Measurements from ENCODE around the gene CEL. TPM values are rescaled to one million over a fixed set of nuclear protein-coding genes. Genes with fewer than 3 reads are reported as not detected.

The CEL gene
- total RNA-seq, 2 donors from 2014 or later, result 1.7 to 3.3 TPM

DNA sequence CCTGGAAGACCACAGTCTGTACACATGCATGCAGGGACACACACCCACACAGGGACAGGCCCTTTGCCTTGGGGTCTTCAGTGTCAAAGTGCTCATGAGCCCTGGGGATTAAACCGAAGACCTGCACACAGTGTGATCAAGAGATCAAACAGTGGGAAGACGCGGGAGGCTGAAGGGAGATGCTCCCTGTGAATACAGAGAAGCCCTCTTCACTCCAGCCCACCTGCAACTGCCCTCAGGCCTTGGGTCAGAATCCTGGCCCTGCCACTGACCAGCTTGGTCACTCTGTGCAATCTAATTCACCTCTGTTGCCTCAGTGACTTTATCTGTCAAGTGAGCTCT lies 56.4 kb downstream of the CEL start:
- H3K9me3 Mint-ChIP-seq, result no peaks in the 10 kb centered on the region
- H3K4me3 Mint-ChIP-seq, result no peak overlapping the region
- Histone ChIP-seq H3K4me1 (ENCODE audit: control insufficient read depth, insufficient read depth, low read length) (peaks cover 9% of the 10 kb centered on the region), H3K27ac (ENCODE audit: low read depth, low read length) (no peak overlapping the region), H3K4me3 (ENCODE audit: low read length) (no peak overlapping the region), H3K27me3 (ENCODE audit: control insufficient read depth, insufficient read depth, low read length, poor library complexity, severe bottlenecking) (no peaks in the 10 kb centered on the region), H3K36me3 (ENCODE audit: control insufficient read depth, insufficient read depth, low read length) (no peaks in the 10 kb centered on the region), H3K9me3 (ENCODE audit: control insufficient read depth, low read length) (no peaks in the 10 kb centered on the region), H3K9ac (ENCODE audit: extremely low read depth, low read length, poor library complexity, severe bottlenecking) (no peak overlapping the region)
- H3K27ac Mint-ChIP-seq, result no peak overlapping the region
- WGBS, 2 experiments (ENCODE audit: insufficient coverage in 1 of 2, insufficient read length in 1 of 2), result 94 to 95% methylated on average over 3 of the region's 3 CpGs
- peaks cover 26% of the 10 kb centered on the region for H3K27me3 Mint-ChIP-seq (ENCODE audit: insufficient read depth)
- no peak for DNase-seq
- peaks cover 3% of the 10 kb centered on the region for H3K36me3 Mint-ChIP-seq (ENCODE audit: low read depth)
- TF ChIP-seq, protein P1, sequence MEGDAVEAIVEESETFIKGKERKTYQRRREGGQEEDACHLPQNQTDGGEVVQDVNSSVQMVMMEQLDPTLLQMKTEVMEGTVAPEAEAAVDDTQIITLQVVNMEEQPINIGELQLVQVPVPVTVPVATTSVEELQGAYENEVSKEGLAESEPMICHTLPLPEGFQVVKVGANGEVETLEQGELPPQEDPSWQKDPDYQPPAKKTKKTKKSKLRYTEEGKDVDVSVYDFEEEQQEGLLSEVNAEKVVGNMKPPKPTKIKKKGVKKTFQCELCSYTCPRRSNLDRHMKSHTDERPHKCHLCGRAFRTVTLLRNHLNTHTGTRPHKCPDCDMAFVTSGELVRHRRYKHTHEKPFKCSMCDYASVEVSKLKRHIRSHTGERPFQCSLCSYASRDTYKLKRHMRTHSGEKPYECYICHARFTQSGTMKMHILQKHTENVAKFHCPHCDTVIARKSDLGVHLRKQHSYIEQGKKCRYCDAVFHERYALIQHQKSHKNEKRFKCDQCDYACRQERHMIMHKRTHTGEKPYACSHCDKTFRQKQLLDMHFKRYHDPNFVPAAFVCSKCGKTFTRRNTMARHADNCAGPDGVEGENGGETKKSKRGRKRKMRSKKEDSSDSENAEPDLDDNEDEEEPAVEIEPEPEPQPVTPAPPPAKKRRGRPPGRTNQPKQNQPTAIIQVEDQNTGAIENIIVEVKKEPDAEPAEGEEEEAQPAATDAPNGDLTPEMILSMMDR (conservative IDR thresholded peaks at IDR 0.05), result no peak
- H3K4me1 Mint-ChIP-seq, result peaks cover 10% of the 10 kb centered on the region

DNA sequence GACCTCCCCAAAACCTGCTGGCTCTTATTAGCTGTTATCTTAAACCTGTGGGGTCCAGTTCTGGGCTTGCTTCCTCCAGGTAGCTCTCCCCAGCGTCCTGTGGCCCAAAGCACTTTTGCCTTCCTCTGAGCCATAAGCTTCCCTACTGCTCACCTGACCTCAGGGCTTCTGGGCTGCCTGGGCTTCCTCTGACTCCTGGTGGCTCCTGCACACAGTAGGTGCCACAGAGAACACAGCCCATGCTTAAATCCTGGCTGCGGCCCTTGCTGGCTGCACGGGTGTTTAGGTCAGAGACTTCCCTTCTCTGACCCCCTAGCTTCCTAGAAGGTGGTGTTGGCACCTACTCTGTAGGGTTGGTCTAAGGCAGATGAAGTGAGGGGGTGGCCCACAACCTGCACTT lies 56.8 kb downstream of the CEL start:
- TF ChIP-seq, protein P1 (conservative IDR thresholded peaks at IDR 0.05), result no peak
- Histone ChIP-seq H3K9me3 (ENCODE audit: control insufficient read depth, low read length) (no peaks in the 10 kb centered on the region), H3K36me3 (ENCODE audit: control insufficient read depth, insufficient read depth, low read length) (no peaks in the 10 kb centered on the region), H3K27me3 (ENCODE audit: control insufficient read depth, insufficient read depth, low read length, poor library complexity, severe bottlenecking) (no peaks in the 10 kb centered on the region), H3K4me3 (ENCODE audit: low read length) (no peak overlapping the region), H3K4me1 (ENCODE audit: control insufficient read depth, insufficient read depth, low read length) (peaks cover 9% of the 10 kb centered on the region), H3K27ac (ENCODE audit: low read depth, low read length) (no peak overlapping the region), H3K9ac (ENCODE audit: extremely low read depth, low read length, poor library complexity, severe bottlenecking) (no peak overlapping the region)
- WGBS, 2 experiments (ENCODE audit: insufficient coverage in 1 of 2, insufficient read length in 1 of 2), result 93 to 100% methylated on average over 1 to 3 of the region's 3 CpGs
- Mint-ChIP-seq H3K27me3 (ENCODE audit: insufficient read depth) (peaks cover 26% of the 10 kb centered on the region), H3K27ac (no peak overlapping the region), H3K36me3 (ENCODE audit: low read depth) (peaks cover 3% of the 10 kb centered on the region), H3K9me3 (no peaks in the 10 kb centered on the region), H3K4me1 (peaks cover 10% of the 10 kb centered on the region), H3K4me3 (no peak overlapping the region)
- DNase-seq, result no peak

DNA sequence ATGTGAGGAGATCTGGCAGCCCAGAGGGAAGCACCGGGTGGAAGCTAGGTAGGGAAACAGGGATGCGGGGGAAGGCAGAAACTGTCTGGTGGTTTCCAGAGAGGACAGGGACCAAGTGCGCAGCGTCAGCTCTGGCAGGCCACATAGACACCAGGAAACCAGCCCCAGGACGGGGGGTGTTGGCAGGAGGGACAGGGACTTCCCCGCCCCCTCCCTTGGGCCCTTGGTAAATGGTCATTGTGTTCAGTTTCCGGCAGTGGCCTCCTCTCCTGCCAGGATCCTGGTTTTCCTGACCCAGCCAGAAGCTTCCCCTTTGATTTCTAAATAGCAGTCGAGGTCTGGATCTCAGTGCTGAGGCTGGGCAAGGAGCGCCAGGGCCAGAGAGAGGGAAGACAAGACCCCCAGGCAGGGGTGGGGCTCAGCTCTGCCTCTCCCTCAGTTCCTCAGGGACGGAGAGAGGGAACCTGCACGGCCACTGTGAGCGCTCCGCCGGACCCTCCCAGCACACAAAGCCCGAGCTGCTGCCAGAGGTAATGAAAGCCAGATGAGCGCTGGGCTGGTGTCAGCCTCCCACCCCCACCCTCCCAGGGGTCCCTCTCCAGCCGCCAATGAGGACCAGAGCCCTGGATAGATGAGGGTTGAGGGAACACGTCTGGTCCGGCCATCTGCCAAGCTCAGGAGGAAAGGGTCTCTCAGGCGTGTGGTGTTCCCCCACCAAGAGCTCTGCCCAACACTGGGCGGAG lies 57.5 kb downstream of the CEL start:
- no peaks in the 10 kb centered on the region for H3K27me3 ChIP-seq (ENCODE audit: control insufficient read depth, insufficient read depth, low read length, poor library complexity, severe bottlenecking)
- H3K27ac ChIP-seq (ENCODE audit: low read depth, low read length), result peak overlapping the region; percentile 89
- WGBS, 2 experiments (ENCODE audit: insufficient coverage in 1 of 2, insufficient read length in 1 of 2), result 75 to 78% methylated on average over 17 to 21 of the region's 21 CpGs
- H3K36me3 Mint-ChIP-seq (ENCODE audit: low read depth), result peaks cover 3% of the 10 kb centered on the region
- no peak overlapping the region for H3K4me3 Mint-ChIP-seq
- H3K4me3 ChIP-seq (ENCODE audit: low read length), result no peak overlapping the region
- no peak overlapping the region for H3K9ac ChIP-seq (ENCODE audit: extremely low read depth, low read length, poor library complexity, severe bottlenecking)
- no peak for DNase-seq
- H3K4me1 ChIP-seq (ENCODE audit: control insufficient read depth, insufficient read depth, low read length), result peaks cover 9% of the 10 kb centered on the region
- no peaks in the 10 kb centered on the region for H3K36me3 ChIP-seq (ENCODE audit: control insufficient read depth, insufficient read depth, low read length)
- peaks cover 30% of the 10 kb centered on the region for H3K27me3 Mint-ChIP-seq (ENCODE audit: insufficient read depth)
- H3K9me3 ChIP-seq (ENCODE audit: control insufficient read depth, low read length), result no peaks in the 10 kb centered on the region
- no peaks in the 10 kb centered on the region for H3K9me3 Mint-ChIP-seq
- H3K4me1 Mint-ChIP-seq, result peaks cover 10% of the 10 kb centered on the region
- TF ChIP-seq, protein P1 (conservative IDR thresholded peaks at IDR 0.05), result no peak
- no peak overlapping the region for H3K27ac Mint-ChIP-seq
